PC-9 (cell line): ENCODE results near the gene ZEB2. TPM values are rescaled to one million over a fixed set of nuclear protein-coding genes. Genes with fewer than 3 reads are reported as not detected.
A peak's percentile ranks its signal among the peaks of the same experiment; 100 is the strongest.

ENCODE experiments used
- BruUV-seq: library from RNA; stranded (reverse); fragments of 400-500 nt; replicated peaks from 2 replicates; lab custom pipeline; 2021; lab: Mats Ljungman, UMichigan
- CTCF ChIA-PET: fragments of 300-600 bp; sonication (Branson Sonifier 250); formaldehyde crosslinking; loops from one replicate; lab custom pipeline; 2022; ENCODE audit warnings: antibody characterized with exemption; lab: Charles Lee
- POLR2A ChIA-PET: fragments of 300-600 bp; sonication (Branson Sonifier 250); formaldehyde crosslinking; loops from one replicate; lab custom pipeline; 2022; ENCODE audit warnings: antibody characterized with exemption; ENCODE audit not compliant: unreplicated experiment; lab: Charles Lee
- DNase-seq, 2 experiments: peaks; one replicate each; pipeline versions ENCODE4 v3.0.0 to v3.0.0-alpha.2; 2015 to 2022; ENCODE audit warnings: mixed read lengths in 1 of 2
- H2AFZ ChIP-seq: fragments of 200-600 bp; sonication (generic); 2 replicates; pipeline ENCODE4 v1.8.1; 2017; ENCODE audit warnings: antibody characterized with exemption
- H3F3A ChIP-seq: fragments of 200-600 bp; sonication (generic); 2 replicates; pipeline ENCODE4 v1.8.1; 2017; ENCODE audit warnings: antibody characterized with exemption, mild to moderate bottlenecking, low read depth; ENCODE audit not compliant: insufficient read depth
- H3K27ac ChIP-seq: fragments of 200-600 bp; sonication (generic); 2 replicates; pipeline ENCODE4 v1.6.1; 2016; ENCODE audit warnings: mixed run types
- H3K27me3 ChIP-seq: fragments of 200-600 bp; sonication (generic); 2 replicates; pipeline ENCODE4 v1.6.1; 2016; ENCODE audit warnings: low read depth, mixed run types; ENCODE audit not compliant: insufficient read depth
- H3K36me3 ChIP-seq: fragments of 200-600 bp; sonication (generic); 2 replicates; pipeline ENCODE4 v1.6.1; 2016; ENCODE audit warnings: low read depth, mixed run types
- H3K4me1 ChIP-seq: fragments of 200-600 bp; sonication (generic); replicated peaks from 2 replicates; pipeline ENCODE4 v1.6.1; 2016; ENCODE audit warnings: mixed run types; ENCODE audit not compliant: insufficient read depth
- H3K4me2 ChIP-seq: fragments of 200-600 bp; sonication (generic); 2 replicates; pipeline ENCODE4 v1.6.1; 2017; ENCODE audit warnings: mixed run types
- H3K4me3 ChIP-seq: fragments of 200-600 bp; sonication (generic); 2 replicates; pipeline ENCODE4 v1.6.1; 2016; ENCODE audit warnings: mixed run types
- H3K79me2 ChIP-seq: fragments of 200-600 bp; sonication (generic); 2 replicates; pipeline ENCODE4 v1.6.1; 2017; ENCODE audit warnings: low read depth, mixed run types
- H3K9me2 ChIP-seq: fragments of 200-600 bp; sonication (generic); 2 replicates; pipeline ENCODE4 v1.8.1; 2017; ENCODE audit warnings: mild to moderate bottlenecking; ENCODE audit not compliant: insufficient read depth
- H3K9me3 ChIP-seq: fragments of 200-600 bp; sonication (generic); 2 replicates; pipeline ENCODE4 v1.8.1; 2016; ENCODE audit warnings: low read depth; ENCODE audit not compliant: insufficient read depth
- H4K20me1 ChIP-seq: fragments of 200-600 bp; sonication (generic); 2 replicates; pipeline ENCODE4 v1.8.1; 2017; ENCODE audit not compliant: insufficient read depth
- EZH2 ChIP-seq: fragments of 200-600 bp; sonication (generic); IDR thresholded peaks from 2 replicates; pipeline ENCODE4 v1.8.0; 2017; ENCODE audit warnings: antibody characterized with exemption, low read depth
- intact Hi-C: fragments of 100-400 bp; cut with micrococcal nuclease; formaldehyde crosslinking; loops from one replicate; pipeline ENCODE4 v1.10.0; 2022; ENCODE audit not compliant: unreplicated experiment
- total RNA-seq: library from RNA; stranded (reverse); gene quantifications from 2 replicates; pipeline ENCODE4 v1.2.3, GENCODE V29; 2021
- TF ChIP-seq, protein P1 (sequence below): fragments of 200-600 bp; sonication (generic); conservative IDR thresholded peaks from 2 replicates; pipeline ENCODE4 v1.6.1; 2017; ENCODE audit warnings: mixed run types, antibody characterized with exemption, mild to moderate bottlenecking, moderate library complexity

Gene ZEB2
- total RNA-seq, 1 experiment from 2014 or later: 0.09 TPM

DNA sequence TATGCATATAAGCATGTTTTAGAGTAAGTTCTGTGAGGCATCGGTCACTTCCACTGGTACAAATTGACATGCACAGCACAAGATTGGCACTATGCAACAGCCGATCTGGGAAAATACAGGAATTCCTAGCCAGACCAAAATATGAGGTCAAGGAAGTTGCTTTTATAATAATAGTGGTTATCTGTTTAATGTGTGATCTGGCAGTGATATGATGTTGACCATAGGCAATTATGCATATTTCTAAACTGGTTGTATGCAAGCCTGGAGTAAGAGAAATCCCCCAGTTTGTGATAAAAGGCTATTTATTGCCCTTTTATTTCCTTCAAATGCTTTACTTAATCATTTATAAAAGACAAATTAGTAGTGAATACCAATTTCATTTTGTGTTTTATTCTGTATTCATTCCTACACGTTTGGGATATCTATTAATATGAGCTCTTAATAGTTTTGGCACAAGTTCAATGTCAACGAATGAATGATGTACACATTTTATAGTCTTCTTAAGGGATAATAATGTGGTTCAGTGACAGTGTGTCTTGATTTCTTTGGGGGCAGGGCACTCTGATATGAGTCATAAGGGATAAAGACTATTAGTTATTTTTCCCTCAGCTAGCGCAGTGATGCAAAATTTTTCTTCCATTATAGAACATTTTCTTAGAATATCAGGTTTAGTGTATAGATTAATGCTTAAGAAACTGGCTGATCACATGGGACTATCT lies 34.7 kb upstream of the ZEB2 start:
- ChIA-PET POLR2A (no interaction called here), CTCF (interaction anchor here (0.6 kb wide), 1 partner anchor 18 kb away, joined by 3 read pairs; no protein-coding TSS in a partner anchor)
- H3K79me2 ChIP-seq: no peaks in the 10 kb centered on the region
- DNase-seq: no peak
- no peak for TF ChIP-seq EZH2
- TF ChIP-seq, protein P1, sequence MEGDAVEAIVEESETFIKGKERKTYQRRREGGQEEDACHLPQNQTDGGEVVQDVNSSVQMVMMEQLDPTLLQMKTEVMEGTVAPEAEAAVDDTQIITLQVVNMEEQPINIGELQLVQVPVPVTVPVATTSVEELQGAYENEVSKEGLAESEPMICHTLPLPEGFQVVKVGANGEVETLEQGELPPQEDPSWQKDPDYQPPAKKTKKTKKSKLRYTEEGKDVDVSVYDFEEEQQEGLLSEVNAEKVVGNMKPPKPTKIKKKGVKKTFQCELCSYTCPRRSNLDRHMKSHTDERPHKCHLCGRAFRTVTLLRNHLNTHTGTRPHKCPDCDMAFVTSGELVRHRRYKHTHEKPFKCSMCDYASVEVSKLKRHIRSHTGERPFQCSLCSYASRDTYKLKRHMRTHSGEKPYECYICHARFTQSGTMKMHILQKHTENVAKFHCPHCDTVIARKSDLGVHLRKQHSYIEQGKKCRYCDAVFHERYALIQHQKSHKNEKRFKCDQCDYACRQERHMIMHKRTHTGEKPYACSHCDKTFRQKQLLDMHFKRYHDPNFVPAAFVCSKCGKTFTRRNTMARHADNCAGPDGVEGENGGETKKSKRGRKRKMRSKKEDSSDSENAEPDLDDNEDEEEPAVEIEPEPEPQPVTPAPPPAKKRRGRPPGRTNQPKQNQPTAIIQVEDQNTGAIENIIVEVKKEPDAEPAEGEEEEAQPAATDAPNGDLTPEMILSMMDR: no peak
- H3K4me2 ChIP-seq: no peak overlapping the region
- H3K36me3 ChIP-seq: no peaks in the 10 kb centered on the region
- H3K27me3 ChIP-seq: no peaks in the 10 kb centered on the region
- no peaks in the 10 kb centered on the region for H3K9me2 ChIP-seq
- no peaks in the 10 kb centered on the region for H4K20me1 ChIP-seq
- 0 out of 2 replicates have a peak, but pooled peaks cover 3% of the 10 kb centered on the region for H3K4me1 ChIP-seq
- H3K4me3 ChIP-seq: no peak overlapping the region
- 0 out of 2 replicates have a peak, but pooled peaks cover 3% of the 10 kb centered on the region for H3F3A ChIP-seq
- no peaks in the 10 kb centered on the region for H3K9me3 ChIP-seq
- intact Hi-C loops: no loop called here
- BruUV-seq: no TSS peak
- no peak overlapping the region for H3K27ac ChIP-seq
- H2AFZ ChIP-seq: no peak overlapping the region

DNA sequence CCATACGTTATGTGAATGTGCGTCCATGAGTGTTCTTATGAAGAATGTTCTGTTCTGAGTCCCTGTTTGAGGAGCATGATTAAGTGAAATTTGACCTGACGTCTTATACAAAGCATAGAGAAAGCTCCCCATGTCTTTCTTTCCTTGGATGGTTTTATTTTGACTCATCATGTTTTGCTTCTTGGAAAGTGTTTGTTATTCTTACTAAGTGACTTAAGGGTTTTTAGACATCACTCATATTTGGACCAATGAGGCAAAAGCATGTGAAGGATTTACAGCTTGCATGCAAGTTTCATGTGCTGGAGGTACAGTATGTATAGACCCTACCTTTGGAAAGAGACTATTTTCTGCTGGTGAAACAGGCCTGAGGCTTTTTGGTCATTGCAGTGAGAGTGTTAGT lies 33.5 kb upstream of the ZEB2 start:
- Histone ChIP-seq H3K9me3 (no peaks in the 10 kb centered on the region), H3K79me2 (no peaks in the 10 kb centered on the region), H3K4me3 (no peak overlapping the region), H3F3A (0 out of 2 replicates have a peak, but pooled peaks cover 3% of the 10 kb centered on the region), H2AFZ (no peak overlapping the region), H3K27me3 (no peaks in the 10 kb centered on the region), H3K4me2 (no peak overlapping the region), H3K9me2 (no peaks in the 10 kb centered on the region), H3K4me1 (0 out of 2 replicates have a peak, but pooled peaks cover 3% of the 10 kb centered on the region), H3K27ac (no peak overlapping the region), H4K20me1 (no peaks in the 10 kb centered on the region), H3K36me3 (no peaks in the 10 kb centered on the region)
- POLR2A ChIA-PET: interaction anchor here (0.6 kb wide), 1 partner anchor 24 kb away, joined by 3 read pairs; no protein-coding TSS in a partner anchor
- intact Hi-C loops: no loop called here
- no peak for TF ChIP-seq EZH2
- TF ChIP-seq, protein P1: no peak
- CTCF ChIA-PET: no interaction called here
- DNase-seq: peak; percentile 3 to 34
- BruUV-seq: no TSS peak

DNA sequence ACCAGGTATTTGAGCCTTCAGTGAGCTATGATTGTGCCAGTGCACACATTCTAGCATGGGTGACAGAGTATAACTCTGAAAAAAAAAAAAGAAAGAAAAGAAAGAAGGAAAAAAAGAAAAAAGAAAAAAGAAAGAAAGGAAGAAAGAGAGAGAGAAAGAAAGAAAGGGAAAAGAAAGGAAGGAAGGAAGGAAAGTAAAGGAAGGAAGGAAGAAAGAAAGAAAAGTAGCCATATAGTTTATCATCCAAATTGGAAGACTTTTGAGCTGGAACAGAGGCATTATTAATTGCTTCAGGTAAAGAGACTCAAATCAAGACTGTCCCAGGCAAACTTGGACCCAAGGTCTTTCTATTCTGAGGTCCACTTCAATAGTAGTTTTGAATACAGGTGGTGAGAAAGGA lies 32.9 kb upstream of the ZEB2 start:
- no peaks in the 10 kb centered on the region for H3K9me3 ChIP-seq
- no peaks in the 10 kb centered on the region for H3K27me3 ChIP-seq
- TF ChIP-seq EZH2: no peak
- TF ChIP-seq, protein P1: no peak
- DNase-seq: no peak
- no peak overlapping the region for H2AFZ ChIP-seq
- H3F3A ChIP-seq: 0 out of 2 replicates have a peak, but pooled peaks cover 3% of the 10 kb centered on the region
- CTCF ChIA-PET: no interaction called here
- no peak overlapping the region for H3K27ac ChIP-seq
- 0 out of 2 replicates have a peak, but pooled peaks cover 3% of the 10 kb centered on the region for H3K4me1 ChIP-seq
- POLR2A ChIA-PET: interaction anchor here (0.7 kb wide), 1 partner anchor 1024 kb away, joined by 19 read pairs; no protein-coding TSS in a partner anchor
- no TSS peak for BruUV-seq
- H3K36me3 ChIP-seq: no peaks in the 10 kb centered on the region
- no peak overlapping the region for H3K4me2 ChIP-seq
- no peaks in the 10 kb centered on the region for H3K79me2 ChIP-seq
- H3K9me2 ChIP-seq: no peaks in the 10 kb centered on the region; the same call in 1 of the 2 replicates
- intact Hi-C loops: no loop called here
- H3K4me3 ChIP-seq: no peak overlapping the region
- no peaks in the 10 kb centered on the region for H4K20me1 ChIP-seq
